ENCODE measurements around the gene PAQR5.
"Not testable (repeated sequence)": the region's sequence is repeated elsewhere in the genome, so short reads cannot be mapped to it uniquely, and the experiment has no call there.

Gene PAQR5

GRCh38 chr15:69293741-69294615 is 4.7 kb upstream of the PAQR5 start:
- DNase-seq (ENCODE audit: low spot score): no peak

- no peak for DNase-seq (ENCODE audit: low spot score)
Measured at GRCh38 chr15:69296606-69297005, 2.1 kb upstream of the PAQR5 start.

DNA sequence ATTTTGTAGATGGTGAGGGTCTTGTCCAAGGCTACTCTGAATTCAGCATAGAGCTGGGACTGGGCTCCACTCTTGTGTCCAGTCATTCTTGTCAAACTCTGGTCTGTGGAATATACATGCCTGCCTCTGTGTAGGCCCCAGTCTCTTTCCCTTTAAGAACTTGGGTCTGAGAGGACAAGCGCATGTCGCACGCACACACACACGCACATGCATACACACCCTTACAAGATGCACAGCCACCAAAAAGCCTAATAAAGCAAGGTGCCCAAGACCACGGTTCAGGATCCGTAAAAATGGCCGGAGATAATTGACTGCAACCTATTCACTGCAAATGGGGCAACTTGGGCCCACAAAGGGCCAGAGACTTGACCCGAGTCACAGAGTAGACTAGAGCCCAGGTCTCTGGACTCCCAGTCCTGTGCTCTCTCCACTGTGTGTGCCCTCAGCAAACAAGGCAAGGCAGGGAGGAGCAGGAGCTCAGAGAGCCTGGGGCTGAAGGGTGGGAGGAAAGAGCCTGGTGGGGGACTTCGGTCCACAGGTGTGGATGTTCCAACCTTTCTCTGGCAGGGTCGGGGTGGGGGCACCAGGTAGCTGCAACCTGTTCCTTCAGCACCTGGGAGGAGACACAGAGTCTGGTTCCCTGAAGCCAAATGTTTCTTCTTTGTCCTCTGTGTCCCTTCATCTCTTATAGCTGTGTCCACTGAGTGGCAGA is 914 bp upstream of the PAQR5 start:
- DNase-seq (ENCODE audit: low spot score): no peak

DNA sequence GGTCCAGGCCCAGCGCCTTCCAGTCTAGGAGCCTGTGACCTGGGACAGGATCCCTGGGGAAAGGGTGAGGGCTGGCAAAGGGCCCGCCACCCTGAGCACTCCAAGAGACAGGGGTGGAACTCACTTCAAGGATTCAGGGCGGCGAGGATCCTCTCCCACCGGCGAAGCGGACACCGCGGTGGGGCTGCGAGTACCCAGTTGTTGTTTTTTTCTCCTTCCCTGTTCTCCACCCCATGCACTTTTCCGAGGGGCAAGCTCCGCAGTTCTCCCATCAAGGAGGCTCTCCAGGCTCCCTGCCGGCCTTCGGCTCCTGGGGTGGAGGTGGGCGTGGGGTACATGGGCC is 387 bp upstream of the PAQR5 start:
- no peak for DNase-seq (ENCODE audit: low spot score)

DNA sequence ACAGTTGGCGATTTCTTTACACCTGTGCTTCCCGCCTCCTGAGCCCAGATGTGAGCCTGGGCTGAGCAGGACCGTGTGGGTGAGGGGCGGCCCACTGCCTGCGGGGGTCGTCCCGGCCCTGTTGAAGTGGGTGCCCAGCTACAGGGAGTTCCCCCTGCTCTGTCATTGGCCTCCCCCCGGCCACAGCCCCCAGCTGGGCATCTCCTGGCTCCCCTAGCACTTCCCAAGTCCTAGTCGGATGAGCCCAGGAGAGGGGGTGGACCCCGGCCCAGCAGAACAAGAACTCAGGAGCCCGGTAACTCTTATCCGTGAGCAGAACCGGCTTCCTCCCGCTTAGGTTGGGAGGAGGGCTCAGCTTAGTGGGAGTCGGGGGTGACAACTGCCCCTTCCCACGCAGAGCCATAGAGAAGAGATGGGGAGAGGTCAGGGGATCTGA is 757 bp downstream of the PAQR5 start:
- no peak for DNase-seq (ENCODE audit: low spot score)

DNA sequence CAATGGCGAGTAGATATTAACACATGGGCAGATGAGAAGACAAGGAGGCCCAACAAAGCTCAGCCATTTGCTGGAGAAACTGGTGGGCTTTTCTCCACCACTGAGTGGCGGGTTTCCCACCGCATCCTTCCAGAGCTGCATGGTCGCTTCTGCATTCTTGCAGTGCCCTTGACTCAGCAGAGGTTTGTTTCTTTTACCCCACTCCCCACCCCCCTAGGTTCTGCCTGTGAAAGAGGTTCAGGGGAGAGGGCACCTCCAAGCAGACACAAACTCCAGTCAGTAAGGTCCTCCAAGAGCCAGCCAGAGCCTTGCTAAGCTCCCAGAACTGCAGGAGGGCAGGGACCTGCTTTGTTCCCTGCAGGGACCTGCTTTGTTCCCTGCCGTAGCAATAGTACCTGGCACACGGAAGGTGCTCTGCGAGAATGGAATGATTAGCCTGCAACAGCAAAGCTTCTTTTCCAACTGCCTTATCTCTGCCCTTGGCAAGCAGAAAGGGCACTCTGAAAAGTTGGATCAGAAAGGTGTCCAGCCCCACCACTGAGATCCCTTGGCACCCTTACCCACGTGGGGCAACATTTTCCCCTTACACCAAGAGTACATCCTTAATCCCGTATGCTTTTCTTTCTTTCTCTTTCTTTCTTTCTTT is 1.4 kb downstream of the PAQR5 start:
- DNase-seq (ENCODE audit: low spot score): no peak

DNA sequence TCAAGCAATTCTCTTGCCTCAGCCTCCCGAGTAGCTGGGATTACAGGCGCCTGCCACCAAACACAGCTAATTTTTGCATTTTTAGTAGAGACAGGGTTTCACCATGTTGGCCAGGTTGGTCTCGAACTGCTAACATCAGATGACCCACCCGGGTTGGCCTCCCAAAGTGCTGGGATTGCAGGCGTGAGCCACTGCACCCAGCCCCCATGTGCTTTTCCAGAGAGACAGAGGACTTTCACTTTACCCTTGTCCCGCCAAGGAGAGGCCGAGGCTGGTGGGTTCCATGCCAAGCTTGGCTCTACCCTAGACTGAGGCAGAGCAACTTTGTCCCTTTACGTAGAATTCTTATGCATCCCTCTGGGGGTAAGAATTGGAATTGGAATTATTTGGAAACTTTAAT is 2.4 kb downstream of the PAQR5 start:
- not testable (repeated sequence) for DNase-seq (ENCODE audit: low spot score)

DNA sequence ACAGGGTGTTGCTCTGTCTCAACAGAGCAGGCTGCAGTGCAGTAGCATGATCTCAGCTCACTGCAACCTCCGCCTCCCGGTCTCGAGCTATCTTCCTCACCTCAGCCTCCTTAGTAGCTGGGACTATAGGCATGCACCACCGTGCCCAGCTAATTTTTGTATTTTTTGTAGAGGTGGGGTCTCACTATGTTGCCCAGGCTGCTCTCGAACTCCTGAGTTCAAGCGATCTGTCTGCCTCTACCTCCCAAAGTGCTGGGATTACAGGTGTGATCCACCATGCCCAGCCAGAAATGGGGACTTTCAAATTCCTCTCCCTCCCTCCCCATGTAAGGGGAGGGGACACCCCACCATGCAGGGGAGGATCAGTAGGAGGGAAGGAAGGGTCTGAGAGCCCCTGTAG is 3.4 kb downstream of the PAQR5 start:
- DNase-seq (ENCODE audit: low spot score): not testable (repeated sequence)

DNA sequence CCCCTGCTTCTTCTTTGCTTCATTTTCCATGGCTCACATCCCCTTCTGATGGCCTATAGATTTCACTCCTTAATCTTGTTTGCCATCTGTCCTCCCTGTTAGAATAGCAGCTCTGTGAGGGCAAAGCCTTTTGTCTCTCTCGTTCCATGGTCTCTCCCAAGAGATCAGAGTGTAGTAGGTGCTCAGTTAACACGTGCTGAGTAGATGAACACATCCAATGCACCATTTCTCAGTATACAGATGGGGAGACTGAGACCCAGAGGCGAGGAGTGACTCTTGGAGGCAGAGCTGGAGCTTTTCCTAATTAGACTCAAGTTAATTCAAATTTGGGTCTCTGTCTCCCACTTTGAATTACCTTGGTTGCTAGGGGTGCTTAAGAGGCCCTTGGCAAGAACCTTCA is 4.2 kb downstream of the PAQR5 start:
- DNase-seq (ENCODE audit: low spot score): no peak

GRCh38 chr15:69303337-69304181 is 4.8 kb downstream of the PAQR5 start:
- DNase-seq (ENCODE audit: low spot score): peak; percentile 14

- DNase-seq (ENCODE audit: low spot score): peak; percentile 36
Measured at GRCh38 chr15:69304182-69304545, 5.5 kb downstream of the PAQR5 start.

- DNase-seq (ENCODE audit: low spot score): peak; percentile 93
Measured at GRCh38 chr15:69305204-69305931, 6.7 kb downstream of the PAQR5 start.

GRCh38 chr15:69305933-69306568 is 7.3 kb downstream of the PAQR5 start:
- no peak for DNase-seq (ENCODE audit: low spot score)

- DNase-seq (ENCODE audit: low spot score): no peak
Measured at GRCh38 chr15:69307939-69308338, 9.2 kb downstream of the PAQR5 start.

DNA sequence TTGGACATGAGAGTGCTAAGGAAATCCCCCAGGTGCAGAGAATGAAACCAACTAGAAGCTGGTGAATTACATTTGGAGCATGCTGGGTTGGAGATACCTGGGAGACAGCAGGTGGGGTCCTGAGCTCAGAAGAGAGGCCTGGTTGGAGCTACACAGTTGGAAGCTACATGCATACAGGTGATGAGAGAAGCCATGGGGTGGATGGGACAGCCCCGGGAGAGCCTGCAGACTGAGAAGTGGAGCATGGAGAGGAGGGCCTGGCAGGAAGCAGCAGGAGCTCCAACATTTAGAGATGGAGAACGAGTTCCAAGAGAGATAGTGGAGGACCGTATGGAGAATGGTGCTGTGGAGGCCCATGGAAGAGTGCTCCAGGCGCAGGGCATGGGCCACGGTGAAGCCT is 10.2 kb downstream of the PAQR5 start:
- no peak for DNase-seq (ENCODE audit: low spot score)

GRCh38 chr15:69311319-69311721 is 12.6 kb downstream of the PAQR5 start:
- DNase-seq (ENCODE audit: low spot score): peak; percentile 24

DNA sequence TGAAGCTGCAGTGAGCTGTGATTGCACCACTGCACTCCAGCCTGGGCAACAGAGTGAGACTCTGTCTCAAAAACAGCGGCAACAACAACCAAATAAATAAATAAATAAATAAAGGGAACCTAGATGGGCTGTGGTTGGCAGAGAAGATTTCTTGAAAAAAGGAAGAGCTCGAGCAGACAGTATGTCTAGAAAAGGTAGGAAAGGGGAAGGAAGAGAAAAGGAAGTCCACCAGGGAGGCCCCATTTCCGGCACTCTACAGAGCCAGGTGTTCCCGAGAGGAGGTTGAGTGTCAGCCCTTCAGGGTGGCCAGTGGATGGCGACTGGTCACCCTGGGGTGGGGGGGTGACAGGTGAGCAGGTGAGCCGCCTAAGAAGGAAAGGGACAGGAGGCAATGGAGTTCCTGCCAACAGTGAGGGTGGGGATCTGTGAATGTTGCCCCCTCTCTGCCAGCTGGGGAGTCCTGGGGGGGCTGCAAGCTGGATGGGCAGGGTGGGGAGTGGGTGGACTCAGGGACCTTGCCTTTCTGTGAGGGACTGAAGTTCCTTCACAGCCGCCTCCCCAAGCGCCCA is 14.8 kb downstream of the PAQR5 start:
- DNase-seq (ENCODE audit: low spot score): no peak

- DNase-seq (ENCODE audit: low spot score): no peak
Measured at GRCh38 chr15:69314131-69314530, 15.4 kb downstream of the PAQR5 start.

- DNase-seq (ENCODE audit: low spot score): no peak
Measured at GRCh38 chr15:69314736-69315135, 16.0 kb downstream of the PAQR5 start.

DNA sequence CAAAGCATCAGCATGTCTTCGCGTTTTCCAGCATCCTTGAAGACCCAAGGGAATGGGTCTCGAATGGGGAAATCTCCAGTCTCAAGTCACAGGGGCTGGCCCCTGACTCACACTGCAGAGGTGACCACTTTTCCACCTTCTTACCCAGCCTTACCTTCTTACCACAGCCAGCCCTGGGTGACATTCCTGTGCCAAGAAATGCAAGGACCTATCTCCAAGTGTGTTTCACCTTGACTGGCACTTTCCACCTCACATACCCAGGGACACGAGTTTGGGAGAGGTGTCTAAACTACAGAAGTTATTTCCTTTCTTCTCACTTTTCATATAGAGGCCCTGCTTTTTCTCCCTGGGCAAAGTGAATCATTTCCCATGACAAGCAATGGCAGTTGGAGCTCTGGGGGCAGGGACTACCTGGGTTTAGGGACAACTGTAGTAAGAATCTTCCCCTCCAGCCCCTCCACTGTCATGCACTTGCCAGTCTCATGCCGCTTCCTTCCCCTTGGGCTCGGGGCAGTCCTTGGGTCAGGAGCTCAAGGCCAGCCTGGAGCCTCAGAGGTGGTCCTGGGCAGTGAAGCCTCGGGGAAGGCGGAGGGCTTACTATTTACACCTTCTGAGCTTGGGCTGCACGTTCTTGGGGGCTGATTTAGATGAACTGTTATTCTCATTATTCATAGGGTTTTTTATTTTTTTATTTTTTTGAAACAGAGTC is 16.8 kb downstream of the PAQR5 start:
- DNase-seq (ENCODE audit: low spot score): no peak

Data from RKO (cell line).